Activated effector memory CD4-positive, alpha-beta T cell treated with anti-CD3 and anti-CD28 coated beads, Interleukin-2, amount 50 U/mL, for 16 hours (primary cell): ENCODE results near the gene SH3PXD2B.
A peak's percentile ranks its signal among the peaks of the same experiment; 100 is the strongest.
"Not testable (repeated sequence)": the region's sequence is repeated elsewhere in the genome, so short reads cannot be mapped to it uniquely, and the experiment has no call there.

Experiments used
- DNase-seq: peaks from one replicate; pipeline ENCODE4 v3.0.0-alpha.2; 2020

The SH3PXD2B gene

GRCh38 chr5:172334196-172334595, 120.1 kb downstream of the SH3PXD2B start:
- DNase-seq, result no peak

GRCh38 chr5:172326901-172327300, 127.4 kb downstream of the SH3PXD2B start:
- not testable (repeated sequence) for DNase-seq

DNA sequence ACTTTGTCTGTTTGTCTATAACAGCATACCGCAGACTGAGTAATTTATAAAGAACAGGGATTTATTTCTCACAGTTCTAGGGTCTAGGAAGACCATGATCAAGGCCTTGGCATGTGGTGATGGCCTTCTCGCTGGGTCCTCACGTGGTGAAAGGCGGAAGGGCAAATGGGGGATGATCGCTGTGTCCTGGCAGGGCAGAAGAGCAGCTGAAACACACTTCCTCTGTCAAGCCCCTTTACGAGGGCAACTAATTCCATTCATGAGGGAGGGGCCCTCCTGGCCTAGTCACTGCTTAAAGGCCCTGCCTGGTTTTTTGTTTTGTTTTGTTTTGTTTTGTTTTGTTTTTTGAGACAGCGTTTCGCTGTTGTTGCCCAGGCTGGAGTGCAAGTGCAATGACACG, 128.9 kb downstream of the SH3PXD2B start:
- DNase-seq, result no peak

- DNase-seq, result no peak
Observed at GRCh38 chr5:172322028-172322965, 132.0 kb downstream of the SH3PXD2B start.

GRCh38 chr5:172321593-172321992, 132.7 kb downstream of the SH3PXD2B start:
- DNase-seq, result no peak

- no peak for DNase-seq
Observed at GRCh38 chr5:172319708-172320441, 134.4 kb downstream of the SH3PXD2B start.

DNA sequence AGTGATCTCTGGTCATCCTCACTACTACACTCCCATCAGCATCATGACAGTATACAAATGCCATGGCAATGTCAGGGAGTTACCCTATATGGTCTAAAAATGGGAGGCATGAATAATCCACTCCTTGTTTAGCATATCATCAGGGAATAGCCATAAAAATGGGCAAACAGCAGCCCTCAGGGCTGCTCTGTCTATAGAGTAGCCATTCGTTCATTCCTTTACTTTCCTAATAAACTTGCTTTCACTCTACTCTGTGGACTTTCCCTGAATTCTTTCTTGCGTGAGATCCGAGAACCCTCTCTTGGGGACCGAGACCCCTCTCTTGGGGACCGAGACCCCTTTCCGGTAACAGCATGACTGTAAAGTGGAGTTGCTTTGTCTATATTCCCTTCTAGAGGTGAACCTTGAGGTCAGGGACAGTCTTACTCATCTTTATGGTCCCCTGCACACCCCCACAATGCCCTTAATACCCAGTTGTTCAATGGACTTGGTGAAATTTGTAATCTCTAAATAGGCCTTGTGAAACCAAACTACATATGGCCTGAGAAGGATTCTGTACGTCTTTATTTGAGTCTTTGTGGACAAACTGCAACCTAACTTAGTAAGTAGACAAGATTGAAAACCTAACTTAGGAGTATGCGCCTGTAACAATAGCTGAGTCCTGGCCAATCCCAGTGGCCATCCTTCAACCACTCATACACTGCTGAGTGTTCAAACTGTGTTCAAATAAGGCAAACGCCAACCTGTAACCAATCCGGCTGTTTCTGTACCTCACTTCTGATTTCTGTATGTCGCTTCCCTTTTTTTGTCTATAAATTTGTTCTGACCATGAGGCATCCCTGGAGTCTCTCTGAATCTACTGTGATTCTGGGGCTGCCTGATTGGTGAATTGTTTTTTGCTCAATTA, 138.5 kb downstream of the SH3PXD2B start:
- DNase-seq, result no peak

- no peak for DNase-seq
Observed at GRCh38 chr5:172313915-172314314, 140.4 kb downstream of the SH3PXD2B start.

GRCh38 chr5:172312286-172312685, 142.0 kb downstream of the SH3PXD2B start:
- DNase-seq, result no peak

GRCh38 chr5:172311605-172312004, 142.7 kb downstream of the SH3PXD2B start:
- DNase-seq, result no peak

DNA sequence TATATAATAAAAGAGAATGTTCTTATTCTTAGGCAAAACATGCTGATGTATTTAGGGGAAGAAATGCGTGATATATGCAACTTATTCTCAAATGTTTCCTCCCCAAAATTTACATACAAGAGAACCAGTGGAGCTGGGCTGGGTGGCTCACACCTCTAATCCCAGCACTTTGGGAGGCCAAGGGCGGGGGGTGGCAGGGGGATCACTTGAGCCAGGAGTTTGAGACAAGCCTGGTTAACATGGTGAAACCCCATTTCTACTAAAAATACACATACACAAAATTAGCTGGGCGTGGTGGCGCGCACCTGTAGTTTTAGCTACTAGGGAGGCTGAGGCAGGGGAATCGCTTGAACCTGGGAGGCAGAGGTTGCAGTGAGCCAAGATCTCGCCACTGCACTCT, 143.3 kb downstream of the SH3PXD2B start:
- no peak for DNase-seq

GRCh38 chr5:172305380-172305779, 148.9 kb downstream of the SH3PXD2B start:
- DNase-seq, result no peak

GRCh38 chr5:172303572-172304335, 150.6 kb downstream of the SH3PXD2B start:
- DNase-seq, result no peak

- no peak for DNase-seq
Observed at GRCh38 chr5:172303162-172303561, 151.2 kb downstream of the SH3PXD2B start.

DNA sequence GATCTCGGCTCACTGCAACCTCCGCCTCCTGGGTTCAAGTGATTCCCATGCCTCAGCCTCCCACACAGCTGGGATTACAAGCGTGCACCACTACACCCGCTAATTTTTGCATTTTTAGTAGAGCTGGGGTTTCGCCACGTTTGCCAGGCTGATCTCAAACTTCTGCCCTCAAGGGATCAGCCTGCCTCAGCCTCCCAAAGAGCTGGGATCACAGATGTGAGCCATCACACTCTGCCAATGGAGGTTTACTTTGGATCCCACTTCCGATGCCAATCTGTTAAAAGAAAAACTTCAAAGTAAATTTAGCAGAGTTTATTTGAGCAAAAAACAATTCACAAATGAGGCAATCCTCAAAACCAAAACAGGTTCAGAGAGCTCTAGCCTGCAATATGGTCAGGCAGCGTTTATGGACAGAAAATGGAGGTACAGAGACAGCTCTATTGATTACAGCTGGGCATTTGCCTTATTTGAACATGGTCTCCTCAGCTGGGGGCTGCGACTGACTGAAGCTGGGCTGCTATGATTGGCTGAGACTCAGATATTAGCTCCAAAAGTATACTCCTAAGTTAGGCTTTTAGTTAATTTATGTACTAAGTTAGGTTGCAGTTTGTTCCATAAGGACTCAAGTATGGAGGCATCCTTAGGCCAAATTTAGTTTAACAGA, 152.1 kb downstream of the SH3PXD2B start:
- no peak for DNase-seq

DNA sequence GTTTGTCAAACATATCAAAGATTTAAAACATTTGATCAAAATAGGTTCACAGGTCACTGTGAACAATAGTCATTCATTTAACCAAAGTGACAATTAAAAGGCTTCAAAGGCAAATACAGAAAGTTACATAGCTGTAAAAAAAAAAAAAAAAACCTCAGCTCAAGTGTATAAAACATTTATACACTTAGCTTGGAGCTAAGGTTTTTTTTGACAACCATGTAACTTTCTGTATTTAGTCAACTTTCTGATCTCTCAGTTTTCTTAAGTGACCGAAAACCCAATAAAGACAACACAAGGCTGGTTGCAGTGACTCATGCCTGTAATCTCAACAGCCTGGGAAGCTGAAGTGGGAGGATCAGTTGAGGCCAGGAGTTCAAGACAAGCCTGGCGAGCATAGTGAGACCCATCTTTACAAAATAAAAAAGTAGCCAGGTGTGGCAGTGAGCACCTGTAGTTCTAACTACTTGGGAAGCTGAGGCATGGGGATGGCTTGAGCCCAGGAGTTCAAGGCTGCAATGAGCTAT, 154.3 kb downstream of the SH3PXD2B start:
- no peak for DNase-seq

DNA sequence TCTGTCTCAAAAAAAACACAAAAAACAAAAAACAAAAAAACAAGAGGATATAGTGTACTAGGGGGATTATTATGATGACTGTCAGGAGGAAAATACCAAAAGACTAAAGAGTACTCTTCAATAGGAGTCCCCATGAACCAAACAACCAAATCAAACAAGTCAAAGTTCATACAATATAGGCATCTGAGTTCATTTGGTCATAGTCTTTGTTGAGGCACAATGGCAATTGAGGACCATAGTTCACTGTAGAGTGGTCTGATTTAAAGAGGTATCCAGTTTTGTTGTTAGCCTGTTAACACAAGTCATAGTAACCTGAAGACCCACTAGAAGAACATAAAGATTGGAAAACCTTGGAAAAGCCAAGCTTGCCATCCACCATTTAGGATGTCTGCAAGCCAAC, 159.5 kb downstream of the SH3PXD2B start:
- no peak for DNase-seq

- no peak for DNase-seq
Observed at GRCh38 chr5:172293745-172294342, 160.5 kb downstream of the SH3PXD2B start.

GRCh38 chr5:172293054-172293744, 161.1 kb downstream of the SH3PXD2B start:
- peak; percentile 81 for DNase-seq

- DNase-seq, result not testable (repeated sequence)
Observed at GRCh38 chr5:172291837-172292236, 162.5 kb downstream of the SH3PXD2B start.
